ENCODE data around the gene HMGN5.

Gene HMGN5

GRCh38 chrX:81114757-81115156 lies 87.0 kb downstream of the HMGN5 start:
- no peak for DNase-seq

DNA sequence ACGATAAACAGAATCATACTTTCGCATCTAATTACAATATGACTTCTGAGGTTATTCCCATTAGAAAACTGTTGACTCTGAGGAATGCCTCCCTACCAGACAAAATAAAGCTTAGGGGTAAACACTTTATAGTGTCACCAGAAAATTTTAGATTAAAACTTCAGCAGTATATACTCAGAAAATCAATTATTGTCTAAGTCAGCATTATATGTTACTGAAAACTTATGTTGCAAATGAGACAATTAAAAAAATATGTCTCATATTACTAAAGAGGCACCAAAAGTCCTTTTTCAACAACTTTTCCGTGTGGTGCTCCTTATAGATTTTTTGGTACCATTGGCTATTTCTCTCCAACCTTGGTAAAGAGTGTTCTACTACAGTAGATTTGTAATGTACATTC lies 91.4 kb downstream of the HMGN5 start:
- no peak for DNase-seq

GRCh38 chrX:81082649-81083048 lies 119.1 kb downstream of the HMGN5 start:
- no peak for DNase-seq

All from stimulated activated CD4-positive, alpha-beta T cell treated with anti-CD3 and anti-CD28 coated beads, Interleukin-4, amount 100 ng/mL, for 1 hour (primary cell).